B cell (primary cell): ENCODE data around the gene HPF1.

Experiments
- CTCF ChIP-seq: fragments of 200-600 bp; IDR thresholded peaks from one replicate; pipeline ENCODE4 v1.8.0; 2022; ENCODE audit warnings: antibody characterized with exemption, mild to moderate bottlenecking
- EZH2 ChIP-seq: IDR thresholded peaks from 2 replicates; pipeline ENCODE4 v1.6.1; 2012; ENCODE audit warnings: borderline replicate concordance, low read depth, mild to moderate bottlenecking, moderate library complexity, low read length; ENCODE audit not compliant: insufficient read depth, poor library complexity, severe bottlenecking

- no peak for TF ChIP-seq EZH2
- no peak for TF ChIP-seq CTCF
Observed at GRCh38 chr4:169761846-169762245, 4.1 kb upstream of the HPF1 start.
